Lung (tissue), 12 donors: ENCODE results near the gene CILP2. TPM values are rescaled to one million over a fixed set of nuclear protein-coding genes. Genes with fewer than 3 reads are reported as not detected.

ENCODE experiments used
- ATAC-seq: fragments of 200-7000 bp; cut with Tn5 transposase; one replicate; pipeline ENCODE4 v1.9.1; 2020; ENCODE audit warnings: moderate number of reproducible peaks; ENCODE audit not compliant: insufficient read depth, low FRiP score
- DNase-seq, 3 donors: peaks; one replicate each; pipeline ENCODE4 v3.0.0-alpha.2; 2013 to 2017
- H3K27ac ChIP-seq, 2 donors: one replicate each; pipeline ENCODE4 v1.5.1; 2013; ENCODE audit warnings: mild to moderate bottlenecking in 2 of 2, moderate library complexity in 2 of 2, control low read depth in 1 of 2, inconsistent platforms in 1 of 2, low read depth in 1 of 2, low read length in 1 of 2
- H3K27me3 ChIP-seq, 3 donors: one replicate each; pipeline ENCODE4 v1.5.1; 2013; ENCODE audit warnings: low read length in 2 of 3; ENCODE audit not compliant: control insufficient read depth in 3 of 3, insufficient read depth in 3 of 3
- H3K36me3 ChIP-seq, 4 donors: one replicate each; pipeline ENCODE4 v1.5.1; 2013; ENCODE audit warnings: low read length in 4 of 4, mild to moderate bottlenecking in 1 of 4, moderate library complexity in 1 of 4; ENCODE audit not compliant: control insufficient read depth in 4 of 4, insufficient read depth in 4 of 4
- H3K4me1 ChIP-seq, 5 donors: one replicate each; pipeline ENCODE4 v1.5.1; 2013; ENCODE audit warnings: low read length in 5 of 5, mild to moderate bottlenecking in 2 of 5, moderate library complexity in 1 of 5; ENCODE audit not compliant: control insufficient read depth in 5 of 5, insufficient read depth in 5 of 5
- H3K4me3 ChIP-seq: one replicate; pipeline ENCODE4 v1.5.1; 2013; ENCODE audit warnings: mild to moderate bottlenecking, control low read depth, moderate library complexity
- H3K9ac ChIP-seq, 2 donors: one replicate each; pipeline ENCODE4 v1.5.1; 2013; ENCODE audit warnings: low read length in 2 of 2, control low read depth in 1 of 2; ENCODE audit not compliant: insufficient read depth in 1 of 2
- H3K9me3 ChIP-seq, 4 donors: one replicate each; pipeline ENCODE4 v1.5.1; 2013; ENCODE audit warnings: low read length in 3 of 4, mild to moderate bottlenecking in 1 of 4, moderate library complexity in 1 of 4; ENCODE audit not compliant: control insufficient read depth in 4 of 4, insufficient read depth in 3 of 4
- CTCF ChIP-seq: IDR thresholded peaks from 2 replicates; pipeline ENCODE4 v1.5.1; 2012; ENCODE audit warnings: mild to moderate bottlenecking; ENCODE audit errors: control extremely low read depth, extremely low read depth
- WGBS, 2 donors: extraction: QIAGEN DNeasy Blood & Tissue Kit; methylation state at CpG; one replicate each; pipeline ENCODE4 v1.1.7; 2013; 5-methylcytosine and 5-hydroxymethylcytosine counted together
- polyA plus RNA-seq, 2 donors: library from polyadenylated mRNA; stranded (reverse); fragments of 200-250 nt; gene quantifications; one replicate each; pipeline ENCODE4 v1.2.1, GENCODE V29; 2013
- total RNA-seq, 2 donors: library from RNA; depleted of rRNA in 1 of 2; stranded (reverse); fragments of >200 nt in 1 of 2; gene quantifications; one replicate each; pipeline ENCODE4 v1.2.1, GENCODE V29; 2014 to 2021
- donor health status: control.
- donor health status: control.
- donor health status: Bipolar disorder and iron deficiency.
- donor health status: healthy.
- donor health status: DM: yes; HTN: yes; CAD: no.

CILP2 gene
- total and polyA plus RNA-seq, 4 donors = 0.06 to 0.68 (median 0.38) TPM

GRCh38 chr19:19539698-19540063, 1.6 kb downstream of the CILP2 start:
- no peak for DNase-seq
- Histone ChIP-seq H3K36me3 (peaks cover 0 to 1% (median 0%) of the 10 kb centered on the region in 4 donors), H3K27me3 (peaks cover 10 to 47% (median 28%) of the 10 kb centered on the region in 3 donors), H3K4me3 (no peak overlapping the region), H3K9me3 (peaks cover 0 to 9% (median 0%) of the 10 kb centered on the region in 4 donors), H3K9ac (no peak overlapping the region), H3K4me1 (peaks cover 0 to 26% (median 3%) of the 10 kb centered on the region in 5 donors), H3K27ac (no peak overlapping the region)
- no peak for TF ChIP-seq CTCF
- ATAC-seq = no peak
- WGBS, 2 donors = 31 to 32% methylated on average over 18 to 19 of the region's 19 CpGs

- H3K36me3 ChIP-seq = peaks cover 0 to 1% (median 0%) of the 10 kb centered on the region in 4 donors
- H3K27me3 ChIP-seq = peaks cover 10 to 47% (median 28%) of the 10 kb centered on the region in 3 donors
- peaks cover 0 to 11% (median 0%) of the 10 kb centered on the region in 4 donors for H3K9me3 ChIP-seq
- no peak overlapping the region for H3K9ac ChIP-seq
- no peak overlapping the region for H3K27ac ChIP-seq
- 5 to 16% methylated on average over 58 to 74 of the region's 74 CpGs for WGBS, 2 donors
- peaks cover 0 to 26% (median 3%) of the 10 kb centered on the region in 5 donors for H3K4me1 ChIP-seq
- TF ChIP-seq CTCF = no peak
- peak; percentile 60 to 80 (median 63) for DNase-seq
- no peak overlapping the region for H3K4me3 ChIP-seq
- no peak for ATAC-seq
Observed at GRCh38 chr19:19540064-19540714, 2.1 kb downstream of the CILP2 start.

GRCh38 chr19:19540715-19541515, 2.9 kb downstream of the CILP2 start:
- H3K27ac ChIP-seq = no peak overlapping the region
- TF ChIP-seq CTCF = no peak
- H3K9ac ChIP-seq = no peak overlapping the region
- H3K36me3 ChIP-seq = no peaks in the 10 kb centered on the region
- H3K4me1 ChIP-seq = peaks cover 0 to 26% (median 3%) of the 10 kb centered on the region in 5 donors
- ATAC-seq (no peak), DNase-seq (peak in 1 of 3 donors; percentile 48)
- WGBS, 2 donors = 2 to 5% methylated on average over 42 to 45 of the region's 45 CpGs
- peaks cover 9 to 43% (median 28%) of the 10 kb centered on the region in 3 donors for H3K27me3 ChIP-seq
- H3K9me3 ChIP-seq = peaks cover 0 to 11% (median 0%) of the 10 kb centered on the region in 4 donors
- H3K4me3 ChIP-seq = no peak overlapping the region
